SK-N-SH (cell line): Measurements from ENCODE around the gene GPR25. TPM values are rescaled to one million over a fixed set of nuclear protein-coding genes. Genes with fewer than 3 reads are reported as not detected.

Experiments
- CTCF ChIA-PET: fragments of 300-600, 350-600 bp; formaldehyde crosslinking; extraction: SDS; loops from one replicate; lab custom pipeline; 2021; lab: Yijun Ruan, JAX
- POLR2A ChIA-PET: fragments of 350-600 bp; sonication (Branson Sonifier 250); formaldehyde crosslinking; extraction: SDS; loops from one replicate; lab custom pipeline; 2020; ENCODE audit warnings: antibody characterized with exemption, inconsistent platforms; lab: Yijun Ruan, JAX
- DNase-seq: peaks from one replicate; pipeline ENCODE4 v3.0.0; 2012
- H2AFZ ChIP-seq: fragments of 200-600 bp; sonication (generic); 2 replicates; pipeline ENCODE4 v1.8.1; 2016; ENCODE audit warnings: antibody characterized with exemption, mild to moderate bottlenecking, low read depth
- H3F3A ChIP-seq: fragments of 200-600 bp; sonication (generic); replicated peaks from 2 replicates; pipeline ENCODE3; 2016; ENCODE audit warnings: antibody characterized with exemption, mild to moderate bottlenecking; ENCODE audit not compliant: insufficient read depth
- H3K27ac ChIP-seq, 2 experiments: fragments of 200-500 bp in 1 of 2; fragments of 200-600 bp in 1 of 2; sonication (Bioruptor generic) in 1 of 2; sonication (generic), shearing (Covaris generic) in 1 of 2; 2 replicates each; pipeline versions ENCODE4 v1.5.1 to v1.6.1; 2014 to 2016; ENCODE audit warnings: low read depth in 2 of 2, inconsistent platforms in 1 of 2, low read length in 1 of 2, mild to moderate bottlenecking in 1 of 2, mixed read lengths in 1 of 2
- H3K27me3 ChIP-seq: fragments of 200-600 bp; sonication (generic), shearing (Covaris generic); 2 replicates; pipeline ENCODE4 v1.6.1; 2016; ENCODE audit warnings: mixed run types; ENCODE audit not compliant: insufficient read depth
- H3K36me3 ChIP-seq, 2 experiments: fragments of 200-500 bp in 1 of 2; fragments of 200-600 bp in 1 of 2; sonication (Bioruptor generic) in 1 of 2; sonication (generic) in 1 of 2; replicated peaks in 1 of 2; 2 replicates each; pipeline versions ENCODE3 to v1.5.1; 2014 to 2016; ENCODE audit warnings: low read length in 1 of 2, mild to moderate bottlenecking in 1 of 2; ENCODE audit not compliant: insufficient read depth in 2 of 2, control insufficient read depth in 1 of 2
- H3K4me1 ChIP-seq, 2 experiments: fragments of 200-500 bp in 1 of 2; fragments of 200-600 bp in 1 of 2; sonication (Bioruptor generic) in 1 of 2; sonication (generic), shearing (Covaris generic) in 1 of 2; 2 replicates each; pipeline versions ENCODE4 v1.5.1 to v1.6.1; 2014 to 2016; ENCODE audit warnings: low read depth in 1 of 2, low read length in 1 of 2, mixed run types in 1 of 2; ENCODE audit not compliant: insufficient read depth in 2 of 2, control insufficient read depth in 1 of 2
- H3K4me2 ChIP-seq: fragments of 200-600 bp; sonication (generic), shearing (Covaris generic); 2 replicates; pipeline ENCODE4 v1.6.1; 2017; ENCODE audit warnings: mixed run types
- H3K4me3 ChIP-seq, 2 experiments: fragments of 200-500 bp in 1 of 2; fragments of 200-600 bp in 1 of 2; sonication (Bioruptor generic) in 1 of 2; sonication (generic), shearing (Covaris generic) in 1 of 2; 2 replicates each; pipeline versions ENCODE4 v1.5.1 to v1.8.1; 2014 to 2016; ENCODE audit warnings: low read depth in 2 of 2, inconsistent platforms in 1 of 2, low read length in 1 of 2, mild to moderate bottlenecking in 1 of 2, mixed read lengths in 1 of 2, moderate library complexity in 1 of 2
- H3K79me2 ChIP-seq: fragments of 200-600 bp; sonication (generic); 2 replicates; pipeline ENCODE4 v1.8.1; 2017; ENCODE audit warnings: mild to moderate bottlenecking; ENCODE audit not compliant: insufficient read depth
- H3K9ac ChIP-seq: fragments of 200-600 bp; sonication (generic); 2 replicates; pipeline ENCODE4 v1.6.1; 2017; ENCODE audit warnings: mixed run types
- H3K9me2 ChIP-seq: fragments of 200-600 bp; sonication (generic); 2 replicates; pipeline ENCODE4 v1.6.1; 2017; ENCODE audit warnings: mixed run types
- H3K9me3 ChIP-seq: fragments of 200-600 bp; sonication (generic); 2 replicates; pipeline ENCODE4 v1.6.1; 2017; ENCODE audit warnings: mixed run types, mild to moderate bottlenecking, moderate library complexity
- H4K20me1 ChIP-seq: fragments of 200-600 bp; sonication (generic); 2 replicates; pipeline ENCODE4 v1.6.1; 2017; ENCODE audit warnings: mild to moderate bottlenecking, mixed run types; ENCODE audit not compliant: insufficient read depth
- CTCF ChIP-seq: fragments of 200-600 bp; sonication (generic); IDR thresholded peaks from 2 replicates; pipeline ENCODE4 v1.6.1; 2017; ENCODE audit warnings: antibody characterized with exemption, mild to moderate bottlenecking, moderate library complexity
- ELF1 ChIP-seq: IDR thresholded peaks from 2 replicates; pipeline ENCODE4 v1.4.0; 2012
- EZH2phosphoT487 ChIP-seq: fragments of 200-600 bp; sonication (generic); IDR thresholded peaks from 2 replicates; pipeline ENCODE4 v1.6.1; 2017; ENCODE audit warnings: low read depth, mixed run types, mild to moderate bottlenecking, antibody characterized with exemption, moderate library complexity, borderline replicate concordance
- FOSL2 ChIP-seq: IDR thresholded peaks from 2 replicates; pipeline ENCODE4 v1.4.0; 2012; ENCODE audit warnings: low read depth, mild to moderate bottlenecking, moderate library complexity, borderline replicate concordance
- FOXJ3 ChIP-seq: sonication (generic); formaldehyde crosslinking; IDR thresholded peaks from 2 replicates; pipeline ENCODE4 v1.5.1; 2020; ENCODE audit warnings: mild to moderate bottlenecking, missing genetic modification reagents
- FOXM1 ChIP-seq: IDR thresholded peaks from 2 replicates; pipeline ENCODE4 v1.4.0; 2012; ENCODE audit warnings: low read depth, mild to moderate bottlenecking
- GATA2 ChIP-seq: sonication (generic); formaldehyde crosslinking; IDR thresholded peaks from 2 replicates; pipeline ENCODE4 v1.5.0; 2020; ENCODE audit warnings: mild to moderate bottlenecking, missing genetic modification reagents
- IRF3 ChIP-seq: fragments of 150-350 bp; IDR thresholded peaks from 2 replicates; pipeline ENCODE4 v1.6.1; 2016; ENCODE audit warnings: mild to moderate bottlenecking, low read depth, low read length
- MEF2A ChIP-seq: IDR thresholded peaks from 2 replicates; pipeline ENCODE4 v1.4.0; 2012; ENCODE audit warnings: low read depth, borderline replicate concordance
- MXI1 ChIP-seq: IDR thresholded peaks from 2 replicates; pipeline ENCODE4 v1.6.1; 2012; ENCODE audit warnings: mild to moderate bottlenecking, low read depth, low read length, improper control_type of control experiment
- PBX3 ChIP-seq: IDR thresholded peaks from 2 replicates; pipeline ENCODE4; 2012
- RAD21 ChIP-seq: IDR thresholded peaks from 2 replicates; pipeline ENCODE4 v1.6.1; 2012; ENCODE audit warnings: mild to moderate bottlenecking, low read length
- REST ChIP-seq: IDR thresholded peaks from 2 replicates; pipeline ENCODE4 v1.6.1; 2012; ENCODE audit warnings: mild to moderate bottlenecking, low read depth, low read length, moderate library complexity
- RFX5 ChIP-seq: IDR thresholded peaks from 2 replicates; pipeline ENCODE4 v1.6.1; 2012; ENCODE audit warnings: mild to moderate bottlenecking, improper control_type of control experiment, low read length
- SIN3A ChIP-seq: IDR thresholded peaks from 2 replicates; pipeline ENCODE4 v1.6.1; 2012; ENCODE audit warnings: low read depth, mild to moderate bottlenecking, low read length, moderate library complexity, borderline replicate concordance
- SMC3 ChIP-seq: IDR thresholded peaks from 2 replicates; pipeline ENCODE4 v1.6.1; 2012; ENCODE audit warnings: low read depth, low read length, improper control_type of control experiment
- TAF1 ChIP-seq: IDR thresholded peaks from 2 replicates; pipeline ENCODE4 v1.6.1; 2012; ENCODE audit warnings: low read depth, mild to moderate bottlenecking, low read length, moderate library complexity, borderline replicate concordance
- TEAD4 ChIP-seq: IDR thresholded peaks from 2 replicates; pipeline ENCODE4 v1.4.0; 2012; ENCODE audit warnings: mild to moderate bottlenecking, borderline replicate concordance; ENCODE audit not compliant: insufficient read depth
- USF2 ChIP-seq: fragments of 150-350 bp; IDR thresholded peaks from 2 replicates; pipeline ENCODE4 v1.6.1; 2017; ENCODE audit warnings: antibody characterized with exemption, low read length, low read depth, borderline replicate concordance
- ZBTB33 ChIP-seq: IDR thresholded peaks from 2 replicates; pipeline ENCODE4 v1.4.0; 2012; ENCODE audit warnings: low read depth, borderline replicate concordance
- WGBS: methylation state at CpG from one replicate; pipeline ENCODE4 v1.1.6; 2017; ENCODE audit warnings: low lambda C conversion rate; 5-methylcytosine and 5-hydroxymethylcytosine counted together
- polyA plus RNA-seq, 3 experiments: library from polyadenylated mRNA; depleted of rRNA; stranded (reverse); fragments of >200 nt; gene quantifications; 2 replicates each; pipeline ENCODE4 v1.2.3, GENCODE V29; 2012

Gene GPR25
- polyA plus RNA-seq, 1 of the 3 experiments (the other 2 are of a cell fraction) = not detected

- DNase-seq = no peak
- TF ChIP-seq SMC3 (no peak), SIN3A (no peak), EZH2phosphoT487 (no peak), RFX5 (no peak), ZBTB33 (no peak), REST (no peak), TAF1 (no peak), CTCF (no peak), TEAD4 (no peak), FOXJ3 (CRISPR knock-in tag) (no peak), USF2 (no peak), FOXM1 (no peak), PBX3 (no peak), IRF3 (no peak), ELF1 (no peak), RAD21 (no peak), FOSL2 (no peak), MXI1 (no peak), MEF2A (no peak), GATA2 (CRISPR knock-in tag) (no peak)
- Histone ChIP-seq H3F3A (no peaks in the 10 kb centered on the region), H4K20me1 (no peaks in the 10 kb centered on the region), H3K36me3 (no peaks in the 10 kb centered on the region), H3K9ac (no peak overlapping the region), H3K9me3 (no peaks in the 10 kb centered on the region), H3K4me3 (no peak overlapping the region), H2AFZ (no peak overlapping the region), H3K4me2 (no peak overlapping the region), H3K27ac (no peak overlapping the region), H3K79me2 (no peaks in the 10 kb centered on the region), H3K27me3 (no peaks in the 10 kb centered on the region), H3K4me1 (peaks cover 0 to 3% of the 10 kb centered on the region in 2 experiments; a peak in 1 of 4 replicates), H3K9me2 (no peaks in the 10 kb centered on the region)
- ChIA-PET CTCF (interaction anchor here (2.1 kb wide), 1 partner anchor 25 kb away, joined by 5 read pairs; no protein-coding TSS in a partner anchor), POLR2A (no interaction called here)
- WGBS = 78% methylated on average over 3 of the region's 4 CpGs
Observed at GRCh38 chr1:200892546-200892945, 19.8 kb downstream of the GPR25 start.
